22Rv1 (cell line): Measurements from ENCODE around the gene DNAJC4.

Experiments
- H3K27ac ChIP-seq: fragments of 450-650 bp; 2 replicates; pipeline ENCODE4 v1.5.1; 2017
- ZFX ChIP-seq: fragments of 450-650 bp; IDR thresholded peaks from 2 replicates; pipeline ENCODE4 v1.6.1; 2017; ENCODE audit warnings: antibody characterized with exemption, borderline replicate concordance
- TF ChIP-seq, protein P1 (sequence below): fragments of 450-650 bp; IDR thresholded peaks from 2 replicates; pipeline ENCODE4 v1.5.1; 2017; ENCODE audit warnings: mild to moderate bottlenecking

Gene DNAJC4

GRCh38 chr11:64225608-64226506, 4.5 kb upstream of the DNAJC4 start, which contains the start of the genes NUDT22 and TRPT1:
Gene NUDT22 (plus strand): TSS chr11:64226274. CDS start chr11:64226653, 379 bp downstream.
Gene TRPT1 (minus strand): TSS chr11:64226186. CDS start chr11:64225860, 326 bp downstream.
- TF ChIP-seq, protein P1, sequence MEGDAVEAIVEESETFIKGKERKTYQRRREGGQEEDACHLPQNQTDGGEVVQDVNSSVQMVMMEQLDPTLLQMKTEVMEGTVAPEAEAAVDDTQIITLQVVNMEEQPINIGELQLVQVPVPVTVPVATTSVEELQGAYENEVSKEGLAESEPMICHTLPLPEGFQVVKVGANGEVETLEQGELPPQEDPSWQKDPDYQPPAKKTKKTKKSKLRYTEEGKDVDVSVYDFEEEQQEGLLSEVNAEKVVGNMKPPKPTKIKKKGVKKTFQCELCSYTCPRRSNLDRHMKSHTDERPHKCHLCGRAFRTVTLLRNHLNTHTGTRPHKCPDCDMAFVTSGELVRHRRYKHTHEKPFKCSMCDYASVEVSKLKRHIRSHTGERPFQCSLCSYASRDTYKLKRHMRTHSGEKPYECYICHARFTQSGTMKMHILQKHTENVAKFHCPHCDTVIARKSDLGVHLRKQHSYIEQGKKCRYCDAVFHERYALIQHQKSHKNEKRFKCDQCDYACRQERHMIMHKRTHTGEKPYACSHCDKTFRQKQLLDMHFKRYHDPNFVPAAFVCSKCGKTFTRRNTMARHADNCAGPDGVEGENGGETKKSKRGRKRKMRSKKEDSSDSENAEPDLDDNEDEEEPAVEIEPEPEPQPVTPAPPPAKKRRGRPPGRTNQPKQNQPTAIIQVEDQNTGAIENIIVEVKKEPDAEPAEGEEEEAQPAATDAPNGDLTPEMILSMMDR, result peak; percentile 41
- no peak for TF ChIP-seq ZFX

GRCh38 chr11:64226507-64227051, 3.8 kb upstream of the DNAJC4 start:
- TF ChIP-seq ZFX, result no peak
- TF ChIP-seq, protein P1, result no peak
- peak overlapping the region; percentile 95 for H3K27ac ChIP-seq

More at GRCh38 chr11:64225608-64226506, 4.5 kb upstream of the DNAJC4 start, which contains the start of the genes NUDT22 and TRPT1:
- peak within 1 kb of the TSS; percentile 95 for H3K27ac ChIP-seq

- H3K27ac ChIP-seq, result peak overlapping the region; percentile 95
These were observed 2.9 kb upstream of the DNAJC4 start for GRCh38 chr11:64227405-64227956.

GRCh38 chr11:64229090-64229743, 1.1 kb upstream of the DNAJC4 start:
- H3K27ac ChIP-seq, result peak overlapping the region; percentile 73
- TF ChIP-seq, protein P1, result no peak
- TF ChIP-seq ZFX, result no peak

More at GRCh38 chr11:64227405-64227956, 2.9 kb upstream of the DNAJC4 start:
- TF ChIP-seq ZFX, result no peak
- TF ChIP-seq, protein P1, result no peak

DNA sequence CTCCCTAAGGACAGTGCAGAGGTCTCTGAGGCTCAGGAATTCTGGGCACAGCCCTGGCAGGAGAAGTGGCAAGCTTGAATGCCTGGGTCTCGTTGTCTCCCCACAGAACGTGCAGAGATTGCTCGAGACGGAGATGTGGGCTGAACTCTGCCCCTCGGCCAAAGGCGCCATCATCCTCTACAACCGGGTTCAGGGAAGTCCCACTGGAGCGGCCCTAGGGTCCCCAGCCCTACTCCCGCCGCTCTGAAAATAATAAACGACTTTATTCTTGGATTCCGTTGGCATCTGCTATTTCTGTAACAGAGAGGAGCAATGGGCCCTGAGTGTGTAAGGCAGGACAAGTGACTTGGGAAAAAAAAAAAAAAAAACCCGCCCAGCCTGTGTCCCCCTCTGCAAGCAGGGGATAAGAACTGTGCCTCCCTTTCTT, 591 bp upstream of the DNAJC4 start:
- TF ChIP-seq, protein P1, result no peak
- no peak for TF ChIP-seq ZFX
- peak overlapping the region; percentile 73 for H3K27ac ChIP-seq

GRCh38 chr11:64230985-64231365, 627 bp downstream of the DNAJC4 start:
- TF ChIP-seq ZFX, result no peak
- TF ChIP-seq, protein P1, result no peak
- peak overlapping the region; percentile 73 for H3K27ac ChIP-seq
